Stimulated activated CD8-positive, alpha-beta memory T cell treated with anti-CD3 and anti-CD28 coated beads, Interleukin-7, amount 100 ng/mL, for 4 hours (primary cell): Measurements from ENCODE around the gene OGN.

Experiments used
- DNase-seq, 2 donors: peaks; one replicate each; pipeline ENCODE4 v3.0.0-alpha.2; 2020; ENCODE audit warnings: low read depth in 2 of 2

OGN gene

GRCh38 chr9:92345582-92345981 lies 58.8 kb downstream of the OGN start:
- DNase-seq = no peak

- DNase-seq = no peak
Measured at GRCh38 chr9:92342825-92343488, 61.4 kb downstream of the OGN start.

GRCh38 chr9:92341578-92341977 lies 62.8 kb downstream of the OGN start:
- DNase-seq = no peak

GRCh38 chr9:92333282-92333634 lies 71.1 kb downstream of the OGN start:
- DNase-seq = no peak
